ENCODE data around the gene AURKB.
"Not testable (repeated sequence)": the region's sequence is repeated elsewhere in the genome, so short reads cannot be mapped to it uniquely, and the experiment has no call there.

AURKB gene

GRCh38 chr17:8173871-8174322, 36.5 kb downstream of the AURKB start:
- Histone ChIP-seq H3K79me2 (ENCODE audit: insufficient read depth, low read length) (peaks cover 6% of the 10 kb centered on the region; the same call in 1 of the 2 replicates), H3K9me2 (replicated peaks; ENCODE audit: low read depth, low read length) (no peaks in the 10 kb centered on the region), H4K20me1 (ENCODE audit: insufficient read depth, low read length, poor library complexity, severe bottlenecking) (no peaks in the 10 kb centered on the region), H3K4me1 (ENCODE audit: insufficient read depth, low read length, poor library complexity, severe bottlenecking) (peaks cover 31% of the 10 kb centered on the region), H3F3A (ENCODE audit: low read depth) (peaks cover 11% of the 10 kb centered on the region), H3K4me3 (ENCODE audit: low read length, poor library complexity, severe bottlenecking) (peak overlapping the region; percentile 74), H2AFZ (ENCODE audit: low read length) (peak overlapping the region; percentile 90), H3K36me3 (ENCODE audit: insufficient read depth, low read length) (no peaks in the 10 kb centered on the region), H3K27me3 (ENCODE audit: insufficient read depth, low read length, poor library complexity, severe bottlenecking) (no peaks in the 10 kb centered on the region), H3K9ac (ENCODE audit: low read depth, low read length, poor library complexity, severe bottlenecking) (peak overlapping the region; percentile 70), H3K4me2 (ENCODE audit: low read depth, low read length, poor library complexity, severe bottlenecking) (peak overlapping the region; percentile 90), H3K9me3 (ENCODE audit: insufficient read depth, low read depth, low read length) (no peaks in the 10 kb centered on the region)
- TF ChIP-seq EZH2phosphoT487 (IDR thresholded peaks at IDR 0.05; ENCODE audit: borderline replicate concordance): no peak
- TF ChIP-seq CTCF (conservative IDR thresholded peaks at IDR 0.05; ENCODE audit: low read length): no peak

DNA sequence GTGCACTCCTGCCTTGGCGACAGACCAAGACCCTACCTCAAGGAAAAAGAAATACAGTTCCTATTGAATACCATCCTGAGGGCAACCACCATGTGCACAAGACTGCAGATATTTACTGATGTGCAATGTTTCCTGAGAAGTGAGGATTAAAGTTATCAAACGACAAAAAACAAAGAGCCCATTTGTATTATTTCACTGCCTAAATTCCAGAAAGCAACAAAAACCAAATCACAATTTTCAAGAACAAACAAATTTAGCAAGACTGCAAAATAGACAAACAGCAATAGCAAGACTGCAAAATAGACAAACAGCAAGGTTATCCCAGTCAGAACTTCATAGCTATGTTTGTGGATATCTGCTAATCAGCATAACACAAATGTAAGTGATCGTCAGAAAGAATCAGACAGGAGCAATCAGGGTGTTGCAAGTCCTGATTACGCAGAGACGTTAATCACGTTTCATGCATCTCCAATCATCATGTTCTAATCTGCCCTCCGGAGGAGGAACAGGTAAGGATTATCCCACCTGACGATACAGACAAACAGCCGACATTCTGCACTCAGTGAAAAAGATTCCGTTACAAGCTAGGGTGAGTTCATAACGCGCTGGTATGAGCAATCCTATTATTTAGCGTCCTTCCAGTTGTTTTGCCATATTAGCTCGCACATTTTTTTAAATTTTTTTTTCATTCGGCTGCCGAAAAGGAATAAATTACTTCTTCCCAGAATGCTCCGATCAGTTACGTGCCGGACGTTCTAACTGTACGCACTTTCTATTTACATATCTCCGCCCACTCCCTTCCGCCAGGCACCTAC, 37.1 kb downstream of the AURKB start:
- peak overlapping the region; percentile 70 for H3K9ac ChIP-seq (ENCODE audit: low read depth, low read length, poor library complexity, severe bottlenecking)
- no peaks in the 10 kb centered on the region for H3K9me2 ChIP-seq (replicated peaks; ENCODE audit: low read depth, low read length)
- no peaks in the 10 kb centered on the region for H3K9me3 ChIP-seq (ENCODE audit: insufficient read depth, low read depth, low read length)
- H2AFZ ChIP-seq (ENCODE audit: low read length): peak overlapping the region; percentile 90; the same call in 1 of the 2 replicates
- H3K4me3 ChIP-seq (ENCODE audit: low read length, poor library complexity, severe bottlenecking): peak overlapping the region; percentile 74
- H3K36me3 ChIP-seq (ENCODE audit: insufficient read depth, low read length): no peaks in the 10 kb centered on the region
- H3F3A ChIP-seq (ENCODE audit: low read depth): peaks cover 11% of the 10 kb centered on the region
- H4K20me1 ChIP-seq (ENCODE audit: insufficient read depth, low read length, poor library complexity, severe bottlenecking): no peaks in the 10 kb centered on the region
- peaks cover 31% of the 10 kb centered on the region for H3K4me1 ChIP-seq (ENCODE audit: insufficient read depth, low read length, poor library complexity, severe bottlenecking)
- peak overlapping the region; percentile 90 for H3K4me2 ChIP-seq (ENCODE audit: low read depth, low read length, poor library complexity, severe bottlenecking)
- no peak for TF ChIP-seq EZH2phosphoT487 (IDR thresholded peaks at IDR 0.05; ENCODE audit: borderline replicate concordance)
- no peak for TF ChIP-seq CTCF (conservative IDR thresholded peaks at IDR 0.05; ENCODE audit: low read length)
- H3K27me3 ChIP-seq (ENCODE audit: insufficient read depth, low read length, poor library complexity, severe bottlenecking): no peaks in the 10 kb centered on the region
- peaks cover 6% of the 10 kb centered on the region; the same call in 1 of the 2 replicates for H3K79me2 ChIP-seq (ENCODE audit: insufficient read depth, low read length)

GRCh38 chr17:8170186-8170585, 40.2 kb downstream of the AURKB start:
- H3K9me2 ChIP-seq (replicated peaks; ENCODE audit: low read depth, low read length); H4K20me1 ChIP-seq (ENCODE audit: insufficient read depth, low read length, poor library complexity, severe bottlenecking); H2AFZ ChIP-seq (ENCODE audit: low read length); H3K79me2 ChIP-seq (ENCODE audit: insufficient read depth, low read length); H3K27me3 ChIP-seq (ENCODE audit: insufficient read depth, low read length, poor library complexity, severe bottlenecking); H3K9ac ChIP-seq (ENCODE audit: low read depth, low read length, poor library complexity, severe bottlenecking); H3K36me3 ChIP-seq (ENCODE audit: insufficient read depth, low read length); H3K4me3 ChIP-seq (ENCODE audit: low read length, poor library complexity, severe bottlenecking); H3K4me2 ChIP-seq (ENCODE audit: low read depth, low read length, poor library complexity, severe bottlenecking); H3K9me3 ChIP-seq (ENCODE audit: insufficient read depth, low read depth, low read length): not testable (repeated sequence)
- H3K4me1 ChIP-seq (ENCODE audit: insufficient read depth, low read length, poor library complexity, severe bottlenecking): peaks cover 15% of the 10 kb centered on the region
- H3F3A ChIP-seq (ENCODE audit: low read depth): peaks cover 11% of the 10 kb centered on the region
